Activated naive CD4-positive, alpha-beta T cell treated with anti-CD3 and anti-CD28 coated beads, Interleukin-2, amount 10 ng/mL, durations not matched to agents 7 days and 5 days (primary cell): ENCODE data around the gene XPR1.
"Not testable (repeated sequence)": the region's sequence is repeated elsewhere in the genome, so short reads cannot be mapped to it uniquely, and the experiment has no call there.

Experiments used
- CTCF ChIA-PET: fragments of 350-600 bp; sonication (Branson Sonifier 250); formaldehyde crosslinking; loops from one replicate; lab custom pipeline; 2021; ENCODE audit warnings: antibody characterized with exemption; lab: Charles Lee
- DNase-seq: peaks from one replicate; pipeline ENCODE4 v3.0.0-alpha.2; 2020
- H3K27ac Mint-ChIP-seq: one replicate; pipeline ENCODE4 v1.8.0; 2021; ENCODE audit warnings: mild to moderate bottlenecking, moderate library complexity, mixed read lengths
- H3K27me3 Mint-ChIP-seq: one replicate; pipeline ENCODE4 v1.8.0; 2021; ENCODE audit warnings: mild to moderate bottlenecking, mixed read lengths
- H3K36me3 Mint-ChIP-seq: one replicate; pipeline ENCODE4 v1.8.0; 2021; ENCODE audit warnings: mixed read lengths
- H3K4me1 Mint-ChIP-seq: one replicate; pipeline ENCODE4 v1.8.0; 2021; ENCODE audit warnings: mixed read lengths
- H3K4me3 Mint-ChIP-seq: one replicate; pipeline ENCODE4 v1.8.0; 2021; ENCODE audit warnings: mild to moderate bottlenecking, moderate library complexity, mixed read lengths
- H3K9me3 Mint-ChIP-seq: one replicate; pipeline ENCODE4 v1.8.0; 2021; ENCODE audit warnings: mixed read lengths

XPR1 gene

GRCh38 chr1:180842491-180843275, 210.9 kb downstream of the XPR1 start:
- Mint-ChIP-seq H3K4me3 (no peak overlapping the region), H3K27me3 (no peaks in the 10 kb centered on the region), H3K9me3 (peaks cover 3% of the 10 kb centered on the region), H3K36me3 (peaks cover 10% of the 10 kb centered on the region), H3K27ac (no peak overlapping the region), H3K4me1 (peaks cover 6% of the 10 kb centered on the region)
- DNase-seq: no peak
- CTCF ChIA-PET: interaction anchor here (0.7 to 1.6 kb wide), 2 partner anchors 21 to 327 kb away, joined by 3 to 4 read pairs; no protein-coding TSS in a partner anchor

GRCh38 chr1:180845352-180845751, 213.5 kb downstream of the XPR1 start:
- no peaks in the 10 kb centered on the region for H3K27me3 Mint-ChIP-seq
- H3K9me3 Mint-ChIP-seq: no peaks in the 10 kb centered on the region
- CTCF ChIA-PET: interaction anchor here (0.6 kb wide), 1 partner anchor 474 kb away, joined by 3 read pairs; no protein-coding TSS in a partner anchor
- DNase-seq: no peak
- H3K4me3 Mint-ChIP-seq: no peak overlapping the region
- H3K36me3 Mint-ChIP-seq: peaks cover 5% of the 10 kb centered on the region
- H3K4me1 Mint-ChIP-seq: peaks cover 5% of the 10 kb centered on the region
- H3K27ac Mint-ChIP-seq: no peak overlapping the region

GRCh38 chr1:180848191-180848590, 216.4 kb downstream of the XPR1 start:
- DNase-seq: no peak
- H3K36me3 Mint-ChIP-seq: peaks cover 21% of the 10 kb centered on the region
- no peaks in the 10 kb centered on the region for H3K27me3 Mint-ChIP-seq
- CTCF ChIA-PET: interaction anchor here (0.8 kb wide), 1 partner anchor 19 kb away, joined by 3 read pairs; no protein-coding TSS in a partner anchor
- peaks cover 9% of the 10 kb centered on the region for H3K9me3 Mint-ChIP-seq
- no peak overlapping the region for H3K4me3 Mint-ChIP-seq
- peaks cover 21% of the 10 kb centered on the region for H3K4me1 Mint-ChIP-seq
- no peak overlapping the region for H3K27ac Mint-ChIP-seq

- Mint-ChIP-seq H3K4me1 (peaks cover 31% of the 10 kb centered on the region), H3K27ac (no peak overlapping the region), H3K4me3 (no peak overlapping the region), H3K27me3 (no peaks in the 10 kb centered on the region), H3K36me3 (peaks cover 23% of the 10 kb centered on the region), H3K9me3 (peaks cover 9% of the 10 kb centered on the region)
- CTCF ChIA-PET: interaction anchor here (0.8 to 1.5 kb wide), 2 partner anchors 12 to 13 kb away, joined by 3 to 6 read pairs; no protein-coding TSS in a partner anchor
- no peak for DNase-seq
Measured at GRCh38 chr1:180849031-180849775, 217.4 kb downstream of the XPR1 start.

GRCh38 chr1:180851995-180852887, 220.4 kb downstream of the XPR1 start:
- H3K27ac Mint-ChIP-seq: no peak overlapping the region
- peaks cover 25% of the 10 kb centered on the region for H3K36me3 Mint-ChIP-seq

GRCh38 chr1:180854001-180854400, 222.2 kb downstream of the XPR1 start:
- CTCF ChIA-PET: interaction anchor here (1.5 kb wide), 1 partner anchor 8 kb away, joined by 8 read pairs; no protein-coding TSS in a partner anchor
- Mint-ChIP-seq H3K27me3 (no peaks in the 10 kb centered on the region), H3K4me1 (peaks cover 36% of the 10 kb centered on the region), H3K9me3 (peaks cover 9% of the 10 kb centered on the region), H3K4me3 (no peak overlapping the region), H3K36me3 (peaks cover 23% of the 10 kb centered on the region), H3K27ac (no peak overlapping the region)
- DNase-seq: no peak

More at GRCh38 chr1:180851995-180852887, 220.4 kb downstream of the XPR1 start:
- peaks cover 36% of the 10 kb centered on the region for H3K4me1 Mint-ChIP-seq
- H3K9me3 Mint-ChIP-seq: peaks cover 9% of the 10 kb centered on the region
- no peak overlapping the region for H3K4me3 Mint-ChIP-seq
- no peak for DNase-seq
- CTCF ChIA-PET: no interaction called here
- no peaks in the 10 kb centered on the region for H3K27me3 Mint-ChIP-seq

GRCh38 chr1:180854456-180854855, 222.6 kb downstream of the XPR1 start:
- CTCF ChIA-PET: no interaction called here
- H3K27ac Mint-ChIP-seq: no peak overlapping the region
- DNase-seq: no peak
- H3K4me1 Mint-ChIP-seq: peaks cover 33% of the 10 kb centered on the region
- H3K27me3 Mint-ChIP-seq: no peaks in the 10 kb centered on the region
- peaks cover 21% of the 10 kb centered on the region for H3K36me3 Mint-ChIP-seq
- no peak overlapping the region for H3K4me3 Mint-ChIP-seq
- H3K9me3 Mint-ChIP-seq: peaks cover 9% of the 10 kb centered on the region

- not testable (repeated sequence) for H3K36me3 Mint-ChIP-seq, DNase-seq, H3K9me3 Mint-ChIP-seq, H3K4me3 Mint-ChIP-seq, H3K27ac Mint-ChIP-seq, H3K27me3 Mint-ChIP-seq
- CTCF ChIA-PET: interaction anchor here (0.7 kb wide), 1 partner anchor 62 kb away, joined by 3 read pairs; no protein-coding TSS in a partner anchor
- peaks cover 16% of the 10 kb centered on the region for H3K4me1 Mint-ChIP-seq
Measured at GRCh38 chr1:180857947-180858725, 226.3 kb downstream of the XPR1 start.

GRCh38 chr1:180859306-180859705, 227.5 kb downstream of the XPR1 start:
- Mint-ChIP-seq H3K27me3 (no peaks in the 10 kb centered on the region), H3K27ac (no peak overlapping the region), H3K4me3 (no peak overlapping the region), H3K9me3 (no peaks in the 10 kb centered on the region), H3K4me1 (peaks cover 4% of the 10 kb centered on the region), H3K36me3 (peaks cover 3% of the 10 kb centered on the region)
- no peak for DNase-seq
- CTCF ChIA-PET: no interaction called here

GRCh38 chr1:180860535-180860934, 228.7 kb downstream of the XPR1 start:
- CTCF ChIA-PET: interaction anchor here (3.9 to 6.5 kb wide), 3 partner anchors 224 to 344 kb away, joined by 16 to 129 read pairs (median 68); no protein-coding TSS in a partner anchor
- DNase-seq: no peak
- Mint-ChIP-seq H3K4me3 (no peak overlapping the region), H3K9me3 (no peaks in the 10 kb centered on the region), H3K36me3 (peaks cover 6% of the 10 kb centered on the region), H3K4me1 (no peaks in the 10 kb centered on the region), H3K27ac (no peak overlapping the region), H3K27me3 (no peaks in the 10 kb centered on the region)

- CTCF ChIA-PET: interaction anchor here (0.5 to 6.5 kb wide), 24 partner anchors 9 to 382 kb away, joined by 3 to 129 read pairs (median 4); partner anchors contain the start of gene XPR1
- no peak overlapping the region for H3K27ac Mint-ChIP-seq
- H3K36me3 Mint-ChIP-seq: peaks cover 5% of the 10 kb centered on the region
- H3K27me3 Mint-ChIP-seq: no peaks in the 10 kb centered on the region
- no peak for DNase-seq
- no peaks in the 10 kb centered on the region for H3K4me1 Mint-ChIP-seq
- H3K4me3 Mint-ChIP-seq: no peak overlapping the region
- no peaks in the 10 kb centered on the region for H3K9me3 Mint-ChIP-seq
Measured at GRCh38 chr1:180862305-180862704, 230.5 kb downstream of the XPR1 start.

- peaks cover 5% of the 10 kb centered on the region for H3K36me3 Mint-ChIP-seq
- no peak overlapping the region for H3K4me3 Mint-ChIP-seq
- H3K27me3 Mint-ChIP-seq: no peaks in the 10 kb centered on the region
- no peaks in the 10 kb centered on the region for H3K9me3 Mint-ChIP-seq
- no peak overlapping the region for H3K27ac Mint-ChIP-seq
- H3K4me1 Mint-ChIP-seq: no peaks in the 10 kb centered on the region
- CTCF ChIA-PET: interaction anchor here (0.6 to 6.5 kb wide), 25 partner anchors 10 to 543 kb away, joined by 3 to 129 read pairs (median 3); no protein-coding TSS in a partner anchor
- no peak for DNase-seq
Measured at GRCh38 chr1:180863158-180863775, 231.4 kb downstream of the XPR1 start.
